ENCODE data around the gene QRFP. TPM values are rescaled to one million over a fixed set of nuclear protein-coding genes. Genes with fewer than 3 reads are reported as not detected.

The QRFP gene
- polyA plus RNA-seq, 1 donor (not counting 4 experiments of a cell fraction or from before 2014, with no cell fraction given), result not detected

- H3K79me2 ChIP-seq (ENCODE audit: control insufficient read depth, insufficient read depth, low read length), result peaks cover 10% of the 10 kb centered on the region
- FAIRE-seq (no peak), DNase-seq (ENCODE audit: low read depth, low spot score) (no peak)
- TF ChIP-seq EZH2 (IDR thresholded peaks at IDR 0.05; ENCODE audit: low read length), result no peak
- TF ChIP-seq CTCF (optimal IDR thresholded peaks at IDR 0.05 in 1 of 3, IDR thresholded peaks at IDR 0.05 in 1 of 3, conservative IDR thresholded peaks at IDR 0.05 in 1 of 3; ENCODE audit: extremely low read depth in 1 of 3, insufficient read depth in 2 of 3, low read length in 3 of 3), result no peak
- H4K20me1 ChIP-seq (ENCODE audit: control insufficient read depth, extremely low read depth, insufficient read depth, low read length), result peaks cover 8% of the 10 kb centered on the region
- H3K27ac ChIP-seq (ENCODE audit: control insufficient read depth, insufficient read depth, low read length), result no peak overlapping the region
- H3K4me1 ChIP-seq (ENCODE audit: control insufficient read depth, extremely low read depth, insufficient read depth, low read length), result no peaks in the 10 kb centered on the region
- H3K9ac ChIP-seq (ENCODE audit: control insufficient read depth, extremely low read depth, insufficient read depth, low read length), result no peak overlapping the region
- no peak overlapping the region for H3K4me3 ChIP-seq (ENCODE audit: control insufficient read depth in 2 of 3, extremely low read depth in 1 of 3, insufficient read depth in 2 of 3, low read depth in 1 of 3, low read length in 3 of 3)
- H3K27me3 ChIP-seq (ENCODE audit: control insufficient read depth, extremely low read depth, insufficient read depth, low read length), result no peaks in the 10 kb centered on the region
- no peak overlapping the region for H2AFZ ChIP-seq (ENCODE audit: control insufficient read depth, low read length)
- peaks cover 17 to 27% of the 10 kb centered on the region in 2 experiments for H3K36me3 ChIP-seq (ENCODE audit: control insufficient read depth in 2 of 2, extremely low read depth in 1 of 2, insufficient read depth in 2 of 2, low read length in 2 of 2)
- no peaks in the 10 kb centered on the region for H3K9me3 ChIP-seq (ENCODE audit: control insufficient read depth, low read depth, low read length)
- H3K9me1 ChIP-seq (ENCODE audit: control insufficient read depth, extremely low read depth, insufficient read depth, low read length), result no peaks in the 10 kb centered on the region
- dilution Hi-C loops (cut with MboI; ENCODE audit: extremely low pct_ligation_motif_present, low sequenced_read_pairs), result no loop called here
- no peak overlapping the region for H3K4me2 ChIP-seq (ENCODE audit: control insufficient read depth, extremely low read depth, insufficient read depth, low read depth, low read length)
These were observed 28.4 kb downstream of the QRFP start for GRCh38 chr9:130868230-130868629.

- H3K4me2 ChIP-seq (ENCODE audit: control insufficient read depth, extremely low read depth, insufficient read depth, low read depth, low read length), result no peak overlapping the region
- no peak overlapping the region for H2AFZ ChIP-seq (ENCODE audit: control insufficient read depth, low read length)
- H3K9me1 ChIP-seq (ENCODE audit: control insufficient read depth, extremely low read depth, insufficient read depth, low read length), result no peaks in the 10 kb centered on the region
- dilution Hi-C loops (cut with MboI; ENCODE audit: extremely low pct_ligation_motif_present, low sequenced_read_pairs), result no loop called here
- no peaks in the 10 kb centered on the region for H3K27me3 ChIP-seq (ENCODE audit: control insufficient read depth, extremely low read depth, insufficient read depth, low read length)
- peaks cover 11% of the 10 kb centered on the region for H3K79me2 ChIP-seq (ENCODE audit: control insufficient read depth, insufficient read depth, low read length)
- H4K20me1 ChIP-seq (ENCODE audit: control insufficient read depth, extremely low read depth, insufficient read depth, low read length), result peaks cover 8% of the 10 kb centered on the region
- no peak overlapping the region for H3K27ac ChIP-seq (ENCODE audit: control insufficient read depth, insufficient read depth, low read length)
- no peak for DNase-seq (ENCODE audit: low read depth, low spot score)
- H3K4me1 ChIP-seq (ENCODE audit: control insufficient read depth, extremely low read depth, insufficient read depth, low read length), result no peaks in the 10 kb centered on the region
- no peaks in the 10 kb centered on the region for H3K9me3 ChIP-seq (ENCODE audit: control insufficient read depth, low read depth, low read length)
- H3K9ac ChIP-seq (ENCODE audit: control insufficient read depth, extremely low read depth, insufficient read depth, low read length), result no peak overlapping the region
- no peak for FAIRE-seq
- TF ChIP-seq CTCF (optimal IDR thresholded peaks at IDR 0.05 in 1 of 3, IDR thresholded peaks at IDR 0.05 in 1 of 3, conservative IDR thresholded peaks at IDR 0.05 in 1 of 3; ENCODE audit: extremely low read depth in 1 of 3, insufficient read depth in 2 of 3, low read length in 3 of 3) (no peak), EZH2 (IDR thresholded peaks at IDR 0.05; ENCODE audit: low read length) (no peak)
- peaks cover 15 to 21% of the 10 kb centered on the region in 2 experiments for H3K36me3 ChIP-seq (ENCODE audit: control insufficient read depth in 2 of 2, extremely low read depth in 1 of 2, insufficient read depth in 2 of 2, low read length in 2 of 2)
- no peak overlapping the region for H3K4me3 ChIP-seq (ENCODE audit: control insufficient read depth in 2 of 3, extremely low read depth in 1 of 3, insufficient read depth in 2 of 3, low read depth in 1 of 3, low read length in 3 of 3)
These were observed 29.1 kb downstream of the QRFP start for GRCh38 chr9:130867556-130867955.
